Activated CD8-positive, alpha-beta memory T cell treated with anti-CD3 and anti-CD28 coated beads for 36 hours (primary cell): ENCODE data around the gene PUS3. TPM values are rescaled to one million over a fixed set of nuclear protein-coding genes. Genes with fewer than 3 reads are reported as not detected.
"Not testable (repeated sequence)": the region's sequence is repeated elsewhere in the genome, so short reads cannot be mapped to it uniquely, and the experiment has no call there.

Experiments
- CTCF ChIA-PET: fragments of 350-600 bp; sonication (Branson Sonifier 250); formaldehyde crosslinking; loops from one replicate; lab custom pipeline; 2021; ENCODE audit warnings: antibody characterized with exemption; lab: Charles Lee
- POLR2A ChIA-PET: fragments of 350-600 bp; sonication (Branson Sonifier 250); formaldehyde crosslinking; loops from one replicate; lab custom pipeline; 2021; ENCODE audit warnings: antibody characterized with exemption; lab: Charles Lee
- total RNA-seq, 2 experiments: library from RNA; stranded (reverse); gene quantifications; one replicate each; pipeline ENCODE4 v1.2.3, GENCODE V29; 2021

The PUS3 gene
- total RNA-seq, 2 experiments from 2014 or later: 18.0 to 18.3 TPM

DNA sequence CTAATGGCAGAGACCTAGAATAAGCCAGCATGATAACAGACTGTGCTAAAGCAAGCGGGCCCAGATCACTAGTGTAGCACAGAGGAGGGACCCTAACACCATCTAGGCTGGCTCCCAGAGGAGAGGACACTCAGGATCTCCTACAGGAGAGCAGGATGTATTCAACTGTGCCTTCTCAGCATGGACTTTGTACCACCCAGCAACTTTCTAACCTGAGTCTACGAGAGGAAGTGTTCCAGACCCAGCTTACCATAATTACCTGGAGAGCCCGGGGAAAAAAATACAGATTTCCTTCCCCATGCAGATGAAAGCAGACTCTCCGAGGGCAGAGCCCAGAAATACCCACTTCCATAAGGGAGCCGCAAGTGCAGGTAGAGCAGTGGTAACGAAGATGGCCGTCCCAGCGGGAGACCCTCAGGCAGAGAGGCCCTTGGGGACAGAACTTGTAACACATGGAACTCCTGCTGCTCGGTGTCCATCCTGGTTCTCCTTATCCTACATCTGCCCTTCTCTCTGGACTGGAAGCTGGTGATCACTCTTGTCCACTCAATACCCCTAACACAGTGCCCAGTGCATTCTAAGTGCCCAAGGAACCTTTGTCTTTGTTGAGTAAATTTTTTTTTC, 21.5 kb upstream of the PUS3 start:
- CTCF ChIA-PET: interaction anchor here (1.1 kb wide), 1 partner anchor 269 kb away, joined by 4 read pairs; no protein-coding TSS in a partner anchor
- POLR2A ChIA-PET: no interaction called here

DNA sequence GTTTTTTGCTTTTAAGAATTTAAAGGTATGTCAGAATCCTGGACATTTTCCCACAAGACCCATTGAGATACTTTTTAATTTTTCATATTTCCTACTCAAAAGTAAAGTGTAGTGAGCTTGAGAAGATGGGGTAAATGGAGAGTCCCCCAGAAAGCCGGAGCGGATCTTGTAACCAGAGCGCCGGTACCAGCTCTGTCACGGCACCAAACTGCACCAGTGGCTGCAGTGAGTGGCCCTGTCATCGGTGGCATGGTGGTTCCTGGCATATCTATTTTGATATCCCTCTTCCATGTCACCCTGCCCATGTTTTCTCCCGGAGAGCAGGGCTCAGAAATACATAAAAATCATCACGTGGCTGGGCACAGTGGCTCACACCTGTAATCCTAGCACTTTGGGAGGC, 20.6 kb upstream of the PUS3 start:
- POLR2A ChIA-PET: no interaction called here
- CTCF ChIA-PET: interaction anchor here (1.0 kb wide), 1 partner anchor 270 kb away, joined by 3 read pairs; no protein-coding TSS in a partner anchor

DNA sequence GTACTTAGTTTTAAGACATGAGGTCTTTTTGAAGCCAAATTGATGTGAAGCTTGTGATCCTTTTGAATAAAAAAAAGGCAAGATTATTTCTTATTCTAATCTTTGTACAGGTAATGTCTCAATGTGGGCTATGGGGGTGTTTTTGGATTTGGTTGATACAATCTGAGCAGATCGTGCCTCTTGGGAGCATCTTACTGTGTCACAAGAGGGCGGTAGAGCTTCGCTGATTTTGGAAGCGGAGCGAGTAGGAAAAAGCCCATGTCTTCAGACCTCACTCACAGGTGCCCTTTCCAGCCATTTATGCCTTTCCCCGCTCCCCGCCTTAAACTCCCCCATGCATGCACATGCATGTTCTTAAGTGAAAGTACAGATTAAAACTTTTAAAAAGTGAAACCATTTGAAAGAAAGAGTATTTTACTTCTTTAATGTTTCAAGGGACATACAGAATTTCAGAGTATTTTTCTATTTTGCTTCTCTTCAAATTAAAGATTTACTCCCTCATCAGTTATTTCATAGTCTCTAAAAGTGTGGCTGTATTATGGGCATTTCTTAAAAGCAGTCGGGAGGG, 20.1 kb upstream of the PUS3 start:
- ChIA-PET CTCF (interaction anchor here (0.6 to 1.0 kb wide), 4 partner anchors 10 to 289 kb away, joined by 3 to 4 read pairs (median 3); partner anchors contain the start of gene VSIG10L2), POLR2A (no interaction called here)

DNA sequence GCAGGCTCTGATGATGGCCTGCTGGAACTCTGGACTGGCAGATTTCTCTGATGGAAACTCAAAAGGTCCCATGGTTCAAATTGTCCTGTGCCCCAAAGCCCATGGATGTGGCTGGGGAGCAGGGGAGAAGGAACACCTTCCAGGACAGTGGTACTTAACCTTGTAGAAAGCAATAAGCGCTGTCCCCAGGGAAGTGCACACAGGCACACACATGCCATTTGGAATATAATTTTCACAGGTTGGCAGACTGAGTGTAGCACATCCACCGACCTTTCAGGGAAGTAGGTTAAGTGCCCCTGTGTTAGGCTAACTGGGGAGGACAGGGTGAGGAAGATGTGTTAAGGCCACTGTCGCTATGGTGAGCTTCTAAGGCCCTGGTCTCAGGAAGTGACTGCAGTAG, 19.1 kb upstream of the PUS3 start:
- ChIA-PET CTCF (no interaction called here), POLR2A (no interaction called here)

DNA sequence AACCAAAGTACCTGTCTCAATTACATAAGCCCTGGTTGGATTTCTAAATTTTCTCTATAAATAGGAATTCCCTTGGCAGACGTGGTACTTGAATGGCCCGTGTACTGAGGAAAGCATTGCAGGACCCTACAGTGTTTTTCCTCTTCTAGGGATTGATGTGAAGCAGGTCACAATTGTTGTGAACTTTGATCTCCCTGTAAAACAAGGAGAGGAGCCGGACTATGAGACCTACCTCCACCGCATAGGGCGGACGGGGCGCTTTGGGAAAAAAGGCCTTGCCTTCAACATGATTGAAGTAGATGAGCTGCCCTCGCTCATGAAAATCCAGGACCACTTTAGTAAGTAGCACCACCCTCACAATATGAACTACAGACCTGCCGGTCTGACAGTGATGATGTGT, 18.0 kb upstream of the PUS3 start:
- ChIA-PET CTCF (interaction anchor here (1.0 kb wide), 1 partner anchor 273 kb away, joined by 4 read pairs; no protein-coding TSS in a partner anchor), POLR2A (no interaction called here)

DNA sequence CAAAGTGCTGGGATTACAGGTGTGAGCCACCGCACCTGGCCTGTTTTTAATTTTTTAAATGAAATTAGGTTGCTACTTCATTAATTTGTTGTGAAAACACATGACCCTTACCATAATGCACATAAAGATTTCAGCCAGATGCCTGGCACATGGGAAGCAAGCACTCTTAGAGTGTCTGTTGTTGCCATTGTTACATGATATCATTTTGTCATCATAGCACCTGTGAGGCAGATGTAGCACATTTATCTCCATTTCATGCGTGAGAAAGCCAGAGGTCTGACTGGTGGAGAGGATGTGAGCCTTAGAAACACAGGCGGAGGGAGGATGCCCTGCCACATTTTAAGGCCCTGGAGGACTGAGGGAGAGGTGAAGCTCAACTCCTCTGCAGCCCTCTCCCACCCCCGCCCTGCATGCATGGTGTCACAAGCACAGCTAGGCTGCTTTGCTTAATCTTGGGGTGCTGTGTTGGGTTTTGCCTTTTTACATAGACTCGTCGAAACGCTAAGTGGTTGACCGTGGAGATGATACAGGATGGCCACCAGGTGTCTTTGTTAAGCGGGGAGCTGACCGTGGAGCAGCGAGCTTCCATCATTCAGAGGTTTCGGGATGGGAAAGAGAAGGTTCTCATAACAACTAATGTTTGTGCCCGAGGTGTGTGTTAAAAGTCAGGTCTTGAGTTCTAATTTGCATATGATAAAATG, 15.3 kb upstream of the PUS3 start:
- ChIA-PET CTCF (no interaction called here), POLR2A (no interaction called here)

DNA sequence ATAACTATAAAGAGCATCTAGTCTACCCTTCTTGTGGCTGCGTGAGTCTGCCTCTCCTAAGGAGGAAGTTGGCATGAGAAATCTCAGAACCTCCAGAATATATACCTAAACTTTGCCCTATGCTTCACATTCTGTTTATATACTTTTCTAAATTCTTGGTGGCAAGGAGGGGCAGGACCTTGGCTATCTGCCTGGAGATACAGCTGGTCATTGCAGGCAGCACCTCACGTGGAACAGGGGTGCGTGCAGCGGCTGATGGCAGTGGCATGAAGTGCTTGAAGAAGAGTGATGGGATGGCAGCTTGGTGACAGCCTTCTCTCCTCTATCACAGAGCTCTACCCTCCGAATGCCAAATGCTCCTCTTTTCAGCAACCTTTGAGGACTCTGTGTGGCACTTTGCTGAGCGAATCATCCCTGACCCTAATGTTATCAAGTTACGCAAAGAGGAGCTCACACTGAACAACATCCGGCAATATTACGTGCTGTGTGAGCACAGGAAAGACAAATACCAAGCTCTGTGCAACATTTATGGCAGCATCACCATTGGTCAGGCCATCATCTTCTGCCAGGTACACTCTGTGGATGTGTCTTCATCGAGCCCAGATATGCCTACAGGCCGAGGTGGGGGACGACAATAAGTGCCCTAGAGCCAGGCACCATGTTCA, 13.8 kb upstream of the PUS3 start:
- CTCF ChIA-PET: no interaction called here
- POLR2A ChIA-PET: no interaction called here

DNA sequence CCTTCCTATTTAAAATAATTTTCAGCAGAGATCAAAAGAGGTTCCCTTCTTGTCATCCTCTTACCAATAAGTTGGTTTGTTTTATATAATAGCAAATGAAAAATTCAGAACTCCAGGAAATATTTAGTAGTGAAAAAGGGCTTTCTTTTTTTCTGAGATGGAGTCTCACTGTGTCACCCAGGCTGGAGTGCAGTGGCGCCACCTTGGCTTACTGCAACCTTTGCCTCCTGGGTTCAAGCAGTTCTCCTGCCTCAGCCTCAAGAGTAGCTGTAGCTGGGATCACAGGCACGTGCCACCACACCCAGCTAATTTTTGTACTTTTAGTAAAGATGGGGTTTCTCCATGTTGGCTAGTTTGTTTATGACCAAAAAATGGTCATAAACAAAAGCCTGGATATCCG, 11.6 kb upstream of the PUS3 start:
- CTCF ChIA-PET, POLR2A ChIA-PET: not testable (repeated sequence)

DNA sequence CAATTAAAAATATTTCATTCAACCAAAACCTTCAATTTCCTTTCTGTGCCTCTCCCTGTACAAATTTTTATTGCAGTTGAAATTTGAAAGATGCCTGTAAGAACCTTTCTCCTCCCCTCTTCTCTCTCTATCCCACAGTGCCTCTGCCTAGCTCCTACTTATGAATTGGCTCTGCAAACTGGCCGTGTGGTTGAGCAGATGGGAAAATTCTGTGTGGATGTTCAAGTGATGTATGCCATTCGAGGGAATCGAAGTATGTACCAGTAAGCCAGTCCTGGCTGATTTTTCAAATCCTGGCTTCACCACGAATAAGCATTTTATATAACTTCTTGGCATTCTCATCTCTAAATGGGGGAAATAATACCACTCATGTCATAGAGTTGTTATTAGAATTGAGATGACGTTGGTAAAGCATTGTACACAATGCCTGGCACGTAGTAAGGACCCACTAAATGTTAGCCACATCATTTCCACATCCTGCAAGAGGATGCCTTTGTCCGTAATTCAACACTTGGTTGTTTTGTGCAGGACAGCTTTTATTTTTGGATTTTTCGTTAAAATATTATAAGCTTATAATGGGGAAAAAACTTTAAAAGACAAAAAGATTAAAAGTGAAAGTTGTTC, 7.3 kb upstream of the PUS3 start:
- POLR2A ChIA-PET: no interaction called here

DNA sequence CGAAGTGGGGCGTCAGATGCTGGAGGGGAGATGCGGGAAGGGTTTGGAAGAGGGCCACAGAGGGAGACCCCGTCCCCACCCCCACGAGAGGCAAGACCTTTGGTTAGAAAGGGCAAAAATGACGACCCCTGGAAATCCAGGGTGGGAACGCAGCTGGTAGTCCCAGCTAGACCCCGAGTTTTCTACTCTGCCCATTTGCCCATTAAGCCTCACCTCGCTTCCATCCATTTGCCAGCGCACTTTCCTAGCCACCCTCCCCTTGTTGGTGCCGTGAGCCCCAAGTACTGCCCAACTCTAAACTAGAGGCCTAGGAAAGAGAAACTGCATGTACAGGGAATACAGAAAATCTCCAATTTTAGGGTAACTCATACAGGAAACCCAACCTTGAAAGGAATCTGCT, 1.7 kb upstream of the PUS3 start:
- ChIA-PET POLR2A (interaction anchor here (2.3 kb wide), 1 partner anchor 17 kb away, joined by 30 read pairs; the partner anchor contains the start of gene HYLS1), CTCF (interaction anchor here (1.2 to 1.9 kb wide), 3 partner anchors 9 to 19 kb away, joined by 3 to 5 read pairs (median 5); partner anchors contain the start of gene HYLS1)

More for the DNA sequence above, 7.3 kb upstream of the PUS3 start:
- CTCF ChIA-PET: no interaction called here

DNA sequence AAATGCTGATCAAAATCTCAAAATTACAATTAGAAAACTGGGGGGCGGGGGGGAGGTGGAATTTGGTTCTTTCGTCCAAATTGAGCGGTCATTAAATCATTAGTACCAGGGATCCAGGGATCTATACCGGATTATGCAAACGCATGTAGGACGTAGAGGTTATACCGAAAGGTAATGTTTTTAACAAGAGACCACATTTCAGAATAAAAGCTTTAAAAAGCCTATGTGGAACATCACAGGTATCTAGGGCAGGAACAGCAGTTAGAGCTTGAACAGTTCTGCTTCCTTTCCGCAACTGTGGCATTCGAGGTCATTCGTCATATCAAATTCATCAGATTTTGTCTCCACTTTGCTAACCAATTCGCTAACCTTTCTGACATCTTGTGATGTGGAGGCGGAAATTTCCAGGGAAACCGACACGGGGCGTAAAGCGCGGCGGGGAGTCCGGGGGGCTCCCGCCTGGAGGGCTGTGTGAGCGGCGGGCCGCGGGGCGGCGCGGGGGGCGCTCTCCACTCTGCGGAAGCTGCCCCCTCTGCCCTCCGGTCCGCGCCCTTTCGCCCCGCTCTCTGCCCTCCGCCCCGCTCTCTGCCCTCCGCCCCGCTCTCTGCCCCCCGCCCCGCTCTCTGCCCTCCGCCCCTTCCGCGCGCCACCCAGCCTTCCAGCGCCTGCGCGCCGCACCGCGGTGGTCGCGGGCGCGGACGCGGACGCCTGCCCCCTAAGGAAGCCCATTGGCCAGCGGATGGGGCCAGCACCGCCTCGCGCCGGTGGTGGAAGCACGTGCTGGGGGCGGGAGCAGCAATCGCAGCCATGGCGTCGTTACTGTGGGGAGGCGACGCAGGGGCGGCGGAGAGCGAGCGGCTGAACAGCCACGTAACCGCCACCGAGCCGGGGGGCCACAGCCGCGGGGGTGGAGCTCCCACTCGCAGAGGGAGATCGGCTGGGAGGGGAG, 979 bp upstream of the PUS3 start, which contains the start of gene DDX25:
TSS of gene DDX25 (plus strand) at position 798 of the 949 bp plus-strand sequence. CDS start at position 808, 10 bp downstream.
- ChIA-PET CTCF (interaction anchor here (1.2 to 1.9 kb wide), 4 partner anchors 9 to 19 kb away, joined by 3 to 7 read pairs (median 5); partner anchors contain the start of gene HYLS1), POLR2A (interaction anchor here (0.7 to 2.3 kb wide), 4 partner anchors 17 to 311 kb away, joined by 3 to 30 read pairs (median 4); partner anchors contain the start of genes HYLS1, RPUSD4 and STT3A)

DNA sequence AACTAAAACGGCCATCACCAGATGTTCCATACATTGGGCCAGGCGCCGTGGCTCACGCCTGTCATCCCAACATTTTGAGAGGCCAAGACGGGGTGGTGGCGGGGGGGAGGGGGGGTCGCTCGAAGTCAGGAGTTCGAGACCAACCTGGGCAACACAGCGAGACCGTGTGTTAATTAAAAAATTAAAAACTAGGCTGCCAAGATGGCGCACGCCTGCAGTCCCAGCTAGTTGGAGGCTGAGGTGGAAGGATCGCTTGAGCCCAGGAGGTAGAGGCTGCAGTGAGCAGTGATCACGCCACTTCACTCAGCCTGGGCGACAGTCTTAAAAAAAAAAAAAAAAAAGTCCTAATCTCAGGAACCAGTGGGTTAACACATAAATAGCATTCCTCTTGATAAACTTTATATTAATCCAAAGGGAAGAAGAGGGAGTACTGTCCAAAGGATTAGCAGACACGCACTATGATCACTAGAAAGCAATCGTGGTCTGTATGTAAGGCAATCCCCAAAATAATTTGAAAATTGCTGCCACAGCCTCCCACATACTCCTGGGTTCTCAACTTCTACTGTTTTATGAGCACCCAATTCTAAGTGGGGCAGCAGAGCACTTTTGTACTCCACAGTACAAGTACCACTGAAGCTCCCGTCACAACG, 604 bp downstream of the PUS3 start:
- ChIA-PET POLR2A (interaction anchor here (1.2 to 2.3 kb wide), 2 partner anchors 15 to 332 kb away, joined by 5 to 30 read pairs; partner anchors contain the start of gene HYLS1), CTCF (interaction anchor here (1.2 to 1.9 kb wide), 3 partner anchors 11 to 15 kb away, joined by 3 to 7 read pairs (median 5); partner anchors contain the start of gene HYLS1)

DNA sequence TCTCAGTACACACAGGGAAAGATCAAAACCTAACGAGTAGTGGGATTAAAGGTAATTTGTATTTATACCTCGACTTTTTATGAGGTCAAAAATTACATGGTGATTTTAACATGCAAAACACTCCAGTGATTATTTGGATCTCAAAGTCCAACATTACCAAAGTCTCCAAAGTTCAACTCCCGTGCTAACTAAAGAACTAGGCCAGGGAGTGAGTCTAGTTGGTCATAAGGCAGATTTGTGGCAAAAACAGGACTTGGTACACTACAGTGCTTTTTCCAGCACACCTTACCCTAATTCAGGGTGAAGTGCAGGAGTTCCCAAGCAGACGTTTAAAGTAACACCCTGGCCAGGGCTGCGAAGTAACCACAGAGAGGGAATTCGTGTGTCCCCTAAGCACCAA, 1.1 kb downstream of the PUS3 start:
- ChIA-PET CTCF (no interaction called here), POLR2A (no interaction called here)

DNA sequence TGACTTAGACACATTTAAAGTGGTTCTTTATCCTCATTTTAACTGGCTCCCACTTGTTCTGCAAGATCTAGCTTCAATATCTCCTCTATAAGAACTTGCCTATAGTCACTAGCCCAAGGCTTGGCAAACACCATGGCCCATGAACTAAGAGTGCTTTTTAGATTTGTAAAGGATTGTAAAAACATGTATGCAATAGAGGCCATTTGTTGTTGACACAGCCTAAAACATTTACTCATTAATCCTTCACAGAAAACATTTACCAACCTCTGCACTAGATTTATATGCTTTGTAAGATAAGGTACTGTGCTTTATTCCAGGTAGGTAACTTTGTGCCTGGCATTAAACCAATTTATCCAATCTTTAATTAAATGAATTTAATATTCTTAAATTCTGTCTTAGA, 10.0 kb downstream of the PUS3 start:
- ChIA-PET POLR2A (no interaction called here), CTCF (no interaction called here)

DNA sequence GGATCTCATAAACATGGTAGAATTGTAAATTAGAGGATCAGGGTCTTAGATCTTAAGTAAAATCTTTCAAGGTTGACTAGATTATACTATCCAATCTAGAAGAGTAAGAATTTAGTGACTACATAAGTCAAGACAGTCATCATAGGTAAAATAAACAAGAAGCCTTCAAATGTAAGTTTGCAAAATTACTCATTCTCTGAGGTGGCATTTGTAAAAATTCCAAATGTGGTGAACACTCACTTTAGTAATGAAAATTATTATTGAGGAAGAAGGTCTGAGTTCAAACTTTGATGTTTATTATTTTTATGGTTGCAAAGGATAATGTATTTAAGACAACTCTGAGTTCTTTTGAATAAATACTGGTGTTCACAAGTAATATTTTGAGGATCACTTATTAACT, 10.9 kb downstream of the PUS3 start:
- POLR2A ChIA-PET: no interaction called here
- CTCF ChIA-PET: no interaction called here

DNA sequence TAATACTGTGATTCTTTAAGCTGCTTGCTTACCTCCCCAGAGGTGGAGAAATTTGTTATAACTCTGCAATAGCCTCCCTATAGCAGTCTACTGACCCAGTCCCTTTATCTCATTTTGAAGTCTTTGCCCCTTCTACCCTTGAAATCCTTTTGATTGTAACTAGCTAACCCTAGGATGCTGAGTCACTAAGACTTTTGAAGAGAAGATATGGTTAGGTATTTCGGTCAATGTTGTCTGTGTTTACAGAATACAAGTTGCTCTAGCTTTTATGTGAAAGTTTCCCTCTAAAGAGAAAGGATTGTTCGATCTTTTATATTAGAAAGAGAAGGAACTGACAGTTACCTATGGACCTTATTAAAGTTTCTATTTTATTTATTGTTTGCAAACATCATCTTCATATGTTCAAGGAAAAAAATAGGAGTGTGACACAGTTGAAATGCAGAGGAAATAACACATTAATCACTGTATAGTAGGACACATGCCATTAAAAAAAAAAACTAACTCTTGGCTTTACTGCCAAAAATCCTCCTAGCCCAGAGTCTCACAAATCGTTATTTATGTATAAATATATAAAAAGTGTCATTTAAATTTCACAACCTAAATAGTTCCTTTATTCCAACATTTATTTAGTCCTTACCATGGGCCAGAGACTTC, 12.4 kb downstream of the PUS3 start:
- CTCF ChIA-PET: interaction anchor here (1.0 kb wide), 1 partner anchor 12 kb away, joined by 3 read pairs; the partner anchor contains the start of gene PUS3
- POLR2A ChIA-PET: no interaction called here
